Vagina (tissue), 2 donors: Measurements from ENCODE around the gene FSTL4. TPM values are rescaled to one million over a fixed set of nuclear protein-coding genes. Genes with fewer than 3 reads are reported as not detected.

ENCODE experiments used
- DNase-seq, 2 donors: peaks; one replicate each; pipeline ENCODE4 v3.0.0-alpha.2; 2017; ENCODE audit errors: extremely low spot score in 2 of 2
- H3K27ac ChIP-seq: fragments of 200-600 bp; sonication (generic); one replicate; pipeline ENCODE4 v1.5.1; 2019
- H3K27me3 ChIP-seq: fragments of 200-600 bp; sonication (generic); one replicate; pipeline ENCODE4 v1.5.1; 2019
- H3K36me3 ChIP-seq, 2 donors: fragments of 200-600 bp; sonication (generic); one replicate each; pipeline ENCODE4 v1.5.1; 2017 to 2019
- H3K4me1 ChIP-seq: fragments of 200-600 bp; sonication (generic); one replicate; pipeline ENCODE4 v1.5.1; 2019
- H3K4me3 ChIP-seq, 2 donors: fragments of 200-600 bp; sonication (generic); 1 replicate in 1 of 2; 2 replicates in 1 of 2; pipeline ENCODE4 v1.5.1; 2016 to 2019
- H3K9me3 ChIP-seq: fragments of 200-600 bp; sonication (generic); one replicate; pipeline ENCODE4 v1.5.1; 2019
- CTCF ChIP-seq, 3 experiments: fragments of 450-650 bp in 2 of 3; fragments of 200-600 bp in 1 of 3; sonication (generic) in 1 of 3; IDR thresholded peaks; one replicate each; pipeline ENCODE4 v1.5.1; 2017 to 2019; ENCODE audit warnings: antibody characterized with exemption in 3 of 3, mild to moderate bottlenecking in 2 of 3, moderate library complexity in 2 of 3
- POLR2A ChIP-seq, 2 donors: fragments of 450-650 bp; IDR thresholded peaks; one replicate each; pipeline ENCODE4 v1.6.1; 2017; ENCODE audit warnings: antibody characterized with exemption in 2 of 2, mild to moderate bottlenecking in 2 of 2, moderate library complexity in 2 of 2
- POLR2AphosphoS5 ChIP-seq, 2 donors: sonication (generic); formaldehyde crosslinking; IDR thresholded peaks; one replicate each; pipeline ENCODE4 v1.9.0; 2017; ENCODE audit warnings: antibody characterized with exemption in 2 of 2, mild to moderate bottlenecking in 2 of 2, low read depth in 1 of 2; ENCODE audit not compliant: insufficient read depth in 1 of 2
- intact Hi-C: fragments of 100-400 bp; cut with DNase I; formaldehyde crosslinking; loops from one replicate; pipeline ENCODE4 v1.15.1; 2023
- total RNA-seq: library from RNA; depleted of rRNA; stranded (reverse); fragments of >200 nt; gene quantifications from one replicate; pipeline ENCODE4 v1.2.3, GENCODE V29; 2016

Gene FSTL4
- total RNA-seq, 1 donor from 2014 or later: 3.7 TPM

- Histone ChIP-seq H3K4me3 (no peak overlapping the region), H3K4me1 (no peaks in the 10 kb centered on the region), H3K36me3 (no peaks in the 10 kb centered on the region), H3K9me3 (no peaks in the 10 kb centered on the region), H3K27ac (no peak overlapping the region), H3K27me3 (no peaks in the 10 kb centered on the region)
- TF ChIP-seq CTCF (IDR thresholded peaks at IDR 0.05): no peak
- no peak for TF ChIP-seq POLR2A (IDR thresholded peaks at IDR 0.05)
- no peak for TF ChIP-seq POLR2AphosphoS5 (IDR thresholded peaks at IDR 0.05; ENCODE audit: insufficient read depth in 1 of 2, low read depth in 1 of 2)
- DNase-seq: no peak
- intact Hi-C loops: no loop called here
Observed at GRCh38 chr5:133336121-133336968, 276.0 kb downstream of the FSTL4 start.

- H3K4me1 ChIP-seq: no peaks in the 10 kb centered on the region
- TF ChIP-seq POLR2AphosphoS5 (IDR thresholded peaks at IDR 0.05; ENCODE audit: insufficient read depth in 1 of 2, low read depth in 1 of 2) (no peak), CTCF (IDR thresholded peaks at IDR 0.05) (no peak), POLR2A (IDR thresholded peaks at IDR 0.05) (no peak)
- H3K27ac ChIP-seq: no peak overlapping the region
- H3K9me3 ChIP-seq: no peaks in the 10 kb centered on the region
- no peak for DNase-seq
- intact Hi-C loops: no loop called here
- no peaks in the 10 kb centered on the region for H3K27me3 ChIP-seq
- no peaks in the 10 kb centered on the region for H3K36me3 ChIP-seq
- no peak overlapping the region for H3K4me3 ChIP-seq
Observed at GRCh38 chr5:133334796-133335639, 277.3 kb downstream of the FSTL4 start.

- Histone ChIP-seq H3K9me3 (no peaks in the 10 kb centered on the region), H3K36me3 (no peaks in the 10 kb centered on the region), H3K4me3 (no peak overlapping the region), H3K27me3 (no peaks in the 10 kb centered on the region), H3K27ac (no peak overlapping the region), H3K4me1 (no peaks in the 10 kb centered on the region)
- no peak for DNase-seq
- intact Hi-C loops: no loop called here
- TF ChIP-seq POLR2A (IDR thresholded peaks at IDR 0.05): no peak
- TF ChIP-seq POLR2AphosphoS5 (IDR thresholded peaks at IDR 0.05; ENCODE audit: insufficient read depth in 1 of 2, low read depth in 1 of 2): no peak
- TF ChIP-seq CTCF (IDR thresholded peaks at IDR 0.05): no peak
Observed at GRCh38 chr5:133333326-133334150, 278.8 kb downstream of the FSTL4 start.

GRCh38 chr5:133332439-133333024, 279.8 kb downstream of the FSTL4 start:
- intact Hi-C loops: no loop called here
- no peaks in the 10 kb centered on the region for H3K27me3 ChIP-seq
- no peaks in the 10 kb centered on the region for H3K4me1 ChIP-seq
- no peak for TF ChIP-seq POLR2AphosphoS5 (IDR thresholded peaks at IDR 0.05; ENCODE audit: insufficient read depth in 1 of 2, low read depth in 1 of 2)
- TF ChIP-seq CTCF (IDR thresholded peaks at IDR 0.05): no peak
- TF ChIP-seq POLR2A (IDR thresholded peaks at IDR 0.05): no peak
- H3K36me3 ChIP-seq: no peaks in the 10 kb centered on the region
- no peak overlapping the region for H3K27ac ChIP-seq
- H3K4me3 ChIP-seq: no peak overlapping the region
- no peak for DNase-seq
- no peaks in the 10 kb centered on the region for H3K9me3 ChIP-seq
